Chondrocyte (in vitro differentiated cells): ENCODE measurements around the gene ATXN7L1. TPM values are rescaled to one million over a fixed set of nuclear protein-coding genes. Genes with fewer than 3 reads are reported as not detected.

ENCODE experiments used
- DNase-seq: peaks from one replicate; pipeline ENCODE4 v3.0.0; 2021; ENCODE audit warnings: mixed read lengths, low spot score
- H3K27ac Mint-ChIP-seq: one replicate; pipeline ENCODE4 v1.8.0; 2021; ENCODE audit warnings: mild to moderate bottlenecking, moderate library complexity, mixed read lengths; ENCODE audit not compliant: unreplicated experiment
- H3K27me3 Mint-ChIP-seq: 2 replicates; pipeline ENCODE4 v1.8.0; 2021; ENCODE audit warnings: low read depth, mixed read lengths
- H3K36me3 Mint-ChIP-seq: 2 replicates; pipeline ENCODE4 v1.8.0; 2021; ENCODE audit warnings: low read depth, mixed read lengths
- H3K4me1 Mint-ChIP-seq: 2 replicates; pipeline ENCODE4 v1.8.0; 2021; ENCODE audit warnings: low read depth, mild to moderate bottlenecking, mixed read lengths
- H3K4me3 Mint-ChIP-seq: one replicate; pipeline ENCODE4 v1.8.0; 2021; ENCODE audit warnings: mild to moderate bottlenecking, moderate library complexity, mixed read lengths; ENCODE audit not compliant: unreplicated experiment
- H3K9me3 Mint-ChIP-seq: 2 replicates; pipeline ENCODE4 v1.8.0; 2021; ENCODE audit warnings: low read depth, mixed read lengths
- CTCF ChIP-seq: fragments of 200-600 bp; sonication (generic); IDR thresholded peaks from 2 replicates; pipeline ENCODE4 v1.5.0; 2021; ENCODE audit warnings: antibody characterized with exemption, mild to moderate bottlenecking, moderate library complexity
- total RNA-seq: library from RNA; stranded (reverse); gene quantifications from 3 replicates; pipeline ENCODE4 v1.2.1, GENCODE V29; 2021

Gene ATXN7L1
- total RNA-seq, 1 donor from 2014 or later = 6.4 TPM

- Mint-ChIP-seq H3K9me3 (no peaks in the 10 kb centered on the region), H3K27me3 (no peaks in the 10 kb centered on the region), H3K36me3 (peaks cover 12% of the 10 kb centered on the region)
Observed at GRCh38 chr7:105571891-105572290, 304.5 kb downstream of the ATXN7L1 start.

GRCh38 chr7:105567821-105568220 lies 308.6 kb downstream of the ATXN7L1 start:
- peak overlapping the region; percentile 32 for H3K27ac Mint-ChIP-seq
- peaks cover 16% of the 10 kb centered on the region for H3K36me3 Mint-ChIP-seq
- no peak for TF ChIP-seq CTCF
- H3K27me3 Mint-ChIP-seq = no peaks in the 10 kb centered on the region
- H3K4me1 Mint-ChIP-seq = no peaks in the 10 kb centered on the region
- no peaks in the 10 kb centered on the region for H3K9me3 Mint-ChIP-seq
- H3K4me3 Mint-ChIP-seq = no peak overlapping the region
- DNase-seq = no peak

More at GRCh38 chr7:105571891-105572290, 304.5 kb downstream of the ATXN7L1 start:
- Mint-ChIP-seq H3K4me3 (no peak overlapping the region), H3K27ac (no peak overlapping the region), H3K4me1 (no peaks in the 10 kb centered on the region)
- DNase-seq = no peak
- TF ChIP-seq CTCF = no peak

- TF ChIP-seq CTCF = no peak
- H3K27ac Mint-ChIP-seq = no peak overlapping the region
- H3K36me3 Mint-ChIP-seq = peaks cover 17% of the 10 kb centered on the region
- no peaks in the 10 kb centered on the region for H3K4me1 Mint-ChIP-seq
- no peaks in the 10 kb centered on the region for H3K9me3 Mint-ChIP-seq
- no peaks in the 10 kb centered on the region for H3K27me3 Mint-ChIP-seq
- no peak overlapping the region for H3K4me3 Mint-ChIP-seq
- no peak for DNase-seq
Observed at GRCh38 chr7:105567024-105567423, 309.4 kb downstream of the ATXN7L1 start.

GRCh38 chr7:105565190-105565589 lies 311.2 kb downstream of the ATXN7L1 start:
- H3K4me1 Mint-ChIP-seq = no peaks in the 10 kb centered on the region
- TF ChIP-seq CTCF = no peak
- no peak for DNase-seq
- no peaks in the 10 kb centered on the region for H3K27me3 Mint-ChIP-seq
- peaks cover 19% of the 10 kb centered on the region for H3K36me3 Mint-ChIP-seq
- no peaks in the 10 kb centered on the region for H3K9me3 Mint-ChIP-seq
- no peak overlapping the region for H3K4me3 Mint-ChIP-seq
- no peak overlapping the region for H3K27ac Mint-ChIP-seq

GRCh38 chr7:105559926-105560325 lies 316.5 kb downstream of the ATXN7L1 start:
- no peak for TF ChIP-seq CTCF
- Mint-ChIP-seq H3K9me3 (no peaks in the 10 kb centered on the region), H3K4me3 (no peak overlapping the region), H3K4me1 (no peaks in the 10 kb centered on the region), H3K27ac (no peak overlapping the region), H3K36me3 (peaks cover 18% of the 10 kb centered on the region), H3K27me3 (no peaks in the 10 kb centered on the region)
- DNase-seq = no peak

Other genes with a start within 250 kb of the ATXN7L1 start
- gene CDHR3, start 86.7 kb upstream of the ATXN7L1 start, total RNA-seq = 0.89 to 1.9 TPM (median 1.0 TPM) in 3 replicates
- 53.9 to 75.7 TPM (median 71.8 TPM) in 3 replicates for gene SYPL1, start 235.7 kb upstream of the ATXN7L1 start, total RNA-seq